ENCODE measurements around the gene TSPAN4.

GRCh38 chr11:813072-813455 is 29.6 kb upstream of the TSPAN4 start:
- TF ChIP-seq POLR2AphosphoS5 (IDR thresholded peaks at IDR 0.05) (no peak), CTCF (IDR thresholded peaks at IDR 0.05) (no peak), EP300 (IDR thresholded peaks at IDR 0.05) (no peak)
